ENCODE data around the gene LSM7. TPM values are rescaled to one million over a fixed set of nuclear protein-coding genes. Genes with fewer than 3 reads are reported as not detected.

The LSM7 gene
- total and polyA plus RNA-seq, 2 of the 13 experiments (the other 11 are each of a cell fraction or from before 2014, with no cell fraction given), result 140 to 205 TPM

DNA sequence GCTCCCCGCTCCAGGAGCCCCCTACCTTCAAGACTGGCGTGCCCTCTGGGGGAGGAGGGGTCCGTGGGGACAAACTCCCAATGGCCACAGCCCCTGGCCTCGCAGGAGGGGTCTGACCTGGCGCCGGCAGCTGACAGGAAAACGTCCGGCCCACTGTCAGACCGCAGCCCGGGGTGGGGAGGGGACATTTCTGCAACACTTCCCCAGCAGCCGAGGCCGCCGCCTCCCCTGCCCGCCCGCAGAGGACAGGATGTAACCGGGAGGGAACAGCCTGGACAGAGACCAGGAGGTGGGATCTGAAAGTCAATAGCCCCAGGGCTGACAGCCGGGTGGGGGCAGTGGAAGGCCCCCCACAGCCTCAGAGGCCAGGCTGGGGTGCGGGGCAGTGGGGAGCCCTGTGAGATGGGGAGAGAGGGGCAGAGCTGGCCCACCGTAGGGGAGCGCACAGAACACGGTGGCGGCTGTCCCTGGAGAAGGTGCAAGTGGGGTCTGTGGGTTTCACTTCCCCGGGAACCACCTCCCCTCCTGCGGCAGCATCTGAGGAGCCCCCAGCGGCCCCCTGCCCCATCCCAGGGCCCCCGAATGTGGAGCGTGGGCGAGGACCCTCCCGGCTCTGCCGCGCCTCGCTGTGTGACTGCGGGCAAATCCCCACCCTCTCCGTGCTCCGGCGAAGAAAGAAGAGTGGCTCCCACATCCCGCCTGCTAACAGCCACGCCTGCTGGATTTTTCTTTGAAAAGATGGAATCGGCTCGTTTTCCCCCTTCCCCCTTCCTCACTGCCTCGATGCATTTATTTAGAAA lies 46.1 kb downstream of the LSM7 start, which contains the start of gene PEAK3 (continued):
- TF ChIP-seq HDAC1 (CRISPR knock-in tag; IDR thresholded peaks at IDR 0.05), result peak; percentile 32; the same call in 1 of the 2 replicates
- TF ChIP-seq SAP130 (CRISPR knock-in tag; IDR thresholded peaks at IDR 0.05; ENCODE audit: low read depth), result peak; percentile 49; the same call in 1 of the 2 replicates
- TF ChIP-seq, protein P1, sequence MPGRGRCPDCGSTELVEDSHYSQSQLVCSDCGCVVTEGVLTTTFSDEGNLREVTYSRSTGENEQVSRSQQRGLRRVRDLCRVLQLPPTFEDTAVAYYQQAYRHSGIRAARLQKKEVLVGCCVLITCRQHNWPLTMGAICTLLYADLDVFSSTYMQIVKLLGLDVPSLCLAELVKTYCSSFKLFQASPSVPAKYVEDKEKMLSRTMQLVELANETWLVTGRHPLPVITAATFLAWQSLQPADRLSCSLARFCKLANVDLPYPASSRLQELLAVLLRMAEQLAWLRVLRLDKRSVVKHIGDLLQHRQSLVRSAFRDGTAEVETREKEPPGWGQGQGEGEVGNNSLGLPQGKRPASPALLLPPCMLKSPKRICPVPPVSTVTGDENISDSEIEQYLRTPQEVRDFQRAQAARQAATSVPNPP (CRISPR knock-in tag; IDR thresholded peaks at IDR 0.05), result no peak
- 0 out of 2 replicates have a peak, but pooled peaks have one; percentile 23 for TF ChIP-seq POLR2AphosphoS2 (IDR thresholded peaks at IDR 0.05; ENCODE audit: low read depth, low read length)
- TF ChIP-seq ZFX (CRISPR knock-in tag; IDR thresholded peaks at IDR 0.05; ENCODE audit: low read depth), result peak; percentile 52; the same call in 1 of the 2 replicates
- peak; percentile 26; the same call in 1 of the 2 replicates for TF ChIP-seq ZNF350 (CRISPR knock-in tag; IDR thresholded peaks at IDR 0.05; ENCODE audit: borderline replicate concordance, low read depth)
- TF ChIP-seq, protein P2, sequence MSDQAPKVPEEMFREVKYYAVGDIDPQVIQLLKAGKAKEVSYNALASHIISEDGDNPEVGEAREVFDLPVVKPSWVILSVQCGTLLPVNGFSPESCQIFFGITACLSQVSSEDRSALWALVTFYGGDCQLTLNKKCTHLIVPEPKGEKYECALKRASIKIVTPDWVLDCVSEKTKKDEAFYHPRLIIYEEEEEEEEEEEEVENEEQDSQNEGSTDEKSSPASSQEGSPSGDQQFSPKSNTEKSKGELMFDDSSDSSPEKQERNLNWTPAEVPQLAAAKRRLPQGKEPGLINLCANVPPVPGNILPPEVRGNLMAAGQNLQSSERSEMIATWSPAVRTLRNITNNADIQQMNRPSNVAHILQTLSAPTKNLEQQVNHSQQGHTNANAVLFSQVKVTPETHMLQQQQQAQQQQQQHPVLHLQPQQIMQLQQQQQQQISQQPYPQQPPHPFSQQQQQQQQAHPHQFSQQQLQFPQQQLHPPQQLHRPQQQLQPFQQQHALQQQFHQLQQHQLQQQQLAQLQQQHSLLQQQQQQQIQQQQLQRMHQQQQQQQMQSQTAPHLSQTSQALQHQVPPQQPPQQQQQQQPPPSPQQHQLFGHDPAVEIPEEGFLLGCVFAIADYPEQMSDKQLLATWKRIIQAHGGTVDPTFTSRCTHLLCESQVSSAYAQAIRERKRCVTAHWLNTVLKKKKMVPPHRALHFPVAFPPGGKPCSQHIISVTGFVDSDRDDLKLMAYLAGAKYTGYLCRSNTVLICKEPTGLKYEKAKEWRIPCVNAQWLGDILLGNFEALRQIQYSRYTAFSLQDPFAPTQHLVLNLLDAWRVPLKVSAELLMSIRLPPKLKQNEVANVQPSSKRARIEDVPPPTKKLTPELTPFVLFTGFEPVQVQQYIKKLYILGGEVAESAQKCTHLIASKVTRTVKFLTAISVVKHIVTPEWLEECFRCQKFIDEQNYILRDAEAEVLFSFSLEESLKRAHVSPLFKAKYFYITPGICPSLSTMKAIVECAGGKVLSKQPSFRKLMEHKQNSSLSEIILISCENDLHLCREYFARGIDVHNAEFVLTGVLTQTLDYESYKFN (CRISPR knock-in tag; conservative IDR thresholded peaks at IDR 0.05), result 0 out of 2 replicates have a peak, but pooled peaks have one; percentile 28
- TF ChIP-seq, protein P3, sequence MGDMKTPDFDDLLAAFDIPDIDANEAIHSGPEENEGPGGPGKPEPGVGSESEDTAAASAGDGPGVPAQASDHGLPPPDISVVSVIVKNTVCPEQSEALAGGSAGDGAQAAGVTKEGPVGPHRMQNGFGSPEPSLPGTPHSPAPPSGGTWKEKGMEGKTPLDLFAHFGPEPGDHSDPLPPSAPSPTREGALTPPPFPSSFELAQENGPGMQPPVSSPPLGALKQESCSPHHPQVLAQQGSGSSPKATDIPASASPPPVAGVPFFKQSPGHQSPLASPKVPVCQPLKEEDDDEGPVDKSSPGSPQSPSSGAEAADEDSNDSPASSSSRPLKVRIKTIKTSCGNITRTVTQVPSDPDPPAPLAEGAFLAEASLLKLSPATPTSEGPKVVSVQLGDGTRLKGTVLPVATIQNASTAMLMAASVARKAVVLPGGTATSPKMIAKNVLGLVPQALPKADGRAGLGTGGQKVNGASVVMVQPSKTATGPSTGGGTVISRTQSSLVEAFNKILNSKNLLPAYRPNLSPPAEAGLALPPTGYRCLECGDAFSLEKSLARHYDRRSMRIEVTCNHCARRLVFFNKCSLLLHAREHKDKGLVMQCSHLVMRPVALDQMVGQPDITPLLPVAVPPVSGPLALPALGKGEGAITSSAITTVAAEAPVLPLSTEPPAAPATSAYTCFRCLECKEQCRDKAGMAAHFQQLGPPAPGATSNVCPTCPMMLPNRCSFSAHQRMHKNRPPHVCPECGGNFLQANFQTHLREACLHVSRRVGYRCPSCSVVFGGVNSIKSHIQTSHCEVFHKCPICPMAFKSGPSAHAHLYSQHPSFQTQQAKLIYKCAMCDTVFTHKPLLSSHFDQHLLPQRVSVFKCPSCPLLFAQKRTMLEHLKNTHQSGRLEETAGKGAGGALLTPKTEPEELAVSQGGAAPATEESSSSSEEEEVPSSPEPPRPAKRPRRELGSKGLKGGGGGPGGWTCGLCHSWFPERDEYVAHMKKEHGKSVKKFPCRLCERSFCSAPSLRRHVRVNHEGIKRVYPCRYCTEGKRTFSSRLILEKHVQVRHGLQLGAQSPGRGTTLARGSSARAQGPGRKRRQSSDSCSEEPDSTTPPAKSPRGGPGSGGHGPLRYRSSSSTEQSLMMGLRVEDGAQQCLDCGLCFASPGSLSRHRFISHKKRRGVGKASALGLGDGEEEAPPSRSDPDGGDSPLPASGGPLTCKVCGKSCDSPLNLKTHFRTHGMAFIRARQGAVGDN (CRISPR knock-in tag; IDR thresholded peaks at IDR 0.05), result peak; percentile 66
- TF ChIP-seq, protein P4, sequence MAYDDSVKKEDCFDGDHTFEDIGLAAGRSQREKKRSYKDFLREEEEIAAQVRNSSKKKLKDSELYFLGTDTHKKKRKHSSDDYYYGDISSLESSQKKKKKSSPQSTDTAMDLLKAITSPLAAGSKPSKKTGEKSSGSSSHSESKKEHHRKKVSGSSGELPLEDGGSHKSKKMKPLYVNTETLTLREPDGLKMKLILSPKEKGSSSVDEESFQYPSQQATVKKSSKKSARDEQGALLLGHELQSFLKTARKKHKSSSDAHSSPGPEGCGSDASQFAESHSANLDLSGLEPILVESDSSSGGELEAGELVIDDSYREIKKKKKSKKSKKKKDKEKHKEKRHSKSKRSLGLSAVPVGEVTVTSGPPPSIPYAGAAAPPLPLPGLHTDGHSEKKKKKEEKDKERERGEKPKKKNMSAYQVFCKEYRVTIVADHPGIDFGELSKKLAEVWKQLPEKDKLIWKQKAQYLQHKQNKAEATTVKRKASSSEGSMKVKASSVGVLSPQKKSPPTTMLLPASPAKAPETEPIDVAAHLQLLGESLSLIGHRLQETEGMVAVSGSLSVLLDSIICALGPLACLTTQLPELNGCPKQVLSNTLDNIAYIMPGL (CRISPR knock-in tag; IDR thresholded peaks at IDR 0.05; ENCODE audit: borderline replicate concordance in 1 of 2, low read depth in 1 of 2), result 0 out of 4 replicates have a peak, but pooled peaks of 1 of the 2 experiments have one; percentile 20
- TF ChIP-seq, protein P5, sequence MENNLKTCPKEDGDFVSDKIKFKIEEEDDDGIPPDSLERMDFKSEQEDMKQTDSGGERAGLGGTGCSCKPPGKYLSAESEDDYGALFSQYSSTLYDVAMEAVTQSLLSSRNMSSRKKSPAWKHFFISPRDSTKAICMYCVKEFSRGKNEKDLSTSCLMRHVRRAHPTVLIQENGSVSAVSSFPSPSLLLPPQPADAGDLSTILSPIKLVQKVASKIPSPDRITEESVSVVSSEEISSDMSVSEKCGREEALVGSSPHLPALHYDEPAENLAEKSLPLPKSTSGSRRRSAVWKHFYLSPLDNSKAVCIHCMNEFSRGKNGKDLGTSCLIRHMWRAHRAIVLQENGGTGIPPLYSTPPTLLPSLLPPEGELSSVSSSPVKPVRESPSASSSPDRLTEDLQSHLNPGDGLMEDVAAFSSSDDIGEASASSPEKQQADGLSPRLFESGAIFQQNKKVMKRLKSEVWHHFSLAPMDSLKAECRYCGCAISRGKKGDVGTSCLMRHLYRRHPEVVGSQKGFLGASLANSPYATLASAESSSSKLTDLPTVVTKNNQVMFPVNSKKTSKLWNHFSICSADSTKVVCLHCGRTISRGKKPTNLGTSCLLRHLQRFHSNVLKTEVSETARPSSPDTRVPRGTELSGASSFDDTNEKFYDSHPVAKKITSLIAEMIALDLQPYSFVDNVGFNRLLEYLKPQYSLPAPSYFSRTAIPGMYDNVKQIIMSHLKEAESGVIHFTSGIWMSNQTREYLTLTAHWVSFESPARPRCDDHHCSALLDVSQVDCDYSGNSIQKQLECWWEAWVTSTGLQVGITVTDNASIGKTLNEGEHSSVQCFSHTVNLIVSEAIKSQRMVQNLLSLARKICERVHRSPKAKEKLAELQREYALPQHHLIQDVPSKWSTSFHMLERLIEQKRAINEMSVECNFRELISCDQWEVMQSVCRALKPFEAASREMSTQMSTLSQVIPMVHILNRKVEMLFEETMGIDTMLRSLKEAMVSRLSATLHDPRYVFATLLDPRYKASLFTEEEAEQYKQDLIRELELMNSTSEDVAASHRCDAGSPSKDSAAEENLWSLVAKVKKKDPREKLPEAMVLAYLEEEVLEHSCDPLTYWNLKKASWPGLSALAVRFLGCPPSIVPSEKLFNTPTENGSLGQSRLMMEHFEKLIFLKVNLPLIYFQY (CRISPR knock-in tag; IDR thresholded peaks at IDR 0.05; ENCODE audit: borderline replicate concordance), result no peak
- TF ChIP-seq ZBTB7A (CRISPR knock-in tag; IDR thresholded peaks at IDR 0.05), result peak; percentile 29; the same call in 1 of the 2 replicates

Measured in HepG2 (cell line).